ENCODE measurements around the gene PHF24.
A peak's percentile ranks its signal among the peaks of the same experiment; 100 is the strongest.
"Not testable (repeated sequence)": the region's sequence is repeated elsewhere in the genome, so short reads cannot be mapped to it uniquely, and the experiment has no call there.

PHF24 gene

GRCh38 chr9:34957492-34958410, at the start of gene PHF24:
Gene PHF24 (plus strand): TSS chr9:34958285. CDS start chr9:34971299, 13,014 bp downstream.
- DNase-seq, result peak; percentile 24 to 26

- DNase-seq, result no peak
Observed at GRCh38 chr9:34927061-34927460, 31.0 kb upstream of the PHF24 start.

DNA sequence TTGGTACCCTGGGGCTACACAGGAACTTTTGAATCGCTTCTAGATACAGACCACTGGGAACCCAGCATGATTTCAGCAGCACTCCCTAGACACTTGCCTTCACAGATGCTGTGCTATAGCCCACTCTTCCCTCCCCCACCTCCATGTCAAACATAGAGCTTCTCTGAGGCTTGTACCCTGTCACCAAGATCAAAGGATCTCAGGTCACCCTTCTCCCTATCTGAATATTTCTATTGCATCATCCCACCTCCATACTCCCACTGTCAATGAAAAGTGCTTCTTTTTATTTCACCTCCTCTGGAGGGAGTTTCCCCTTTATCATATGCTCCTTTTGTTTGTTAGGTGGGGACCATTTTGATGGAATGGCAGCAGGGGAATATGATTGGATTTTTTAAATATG, 29.2 kb upstream of the PHF24 start:
- DNase-seq, result no peak

DNA sequence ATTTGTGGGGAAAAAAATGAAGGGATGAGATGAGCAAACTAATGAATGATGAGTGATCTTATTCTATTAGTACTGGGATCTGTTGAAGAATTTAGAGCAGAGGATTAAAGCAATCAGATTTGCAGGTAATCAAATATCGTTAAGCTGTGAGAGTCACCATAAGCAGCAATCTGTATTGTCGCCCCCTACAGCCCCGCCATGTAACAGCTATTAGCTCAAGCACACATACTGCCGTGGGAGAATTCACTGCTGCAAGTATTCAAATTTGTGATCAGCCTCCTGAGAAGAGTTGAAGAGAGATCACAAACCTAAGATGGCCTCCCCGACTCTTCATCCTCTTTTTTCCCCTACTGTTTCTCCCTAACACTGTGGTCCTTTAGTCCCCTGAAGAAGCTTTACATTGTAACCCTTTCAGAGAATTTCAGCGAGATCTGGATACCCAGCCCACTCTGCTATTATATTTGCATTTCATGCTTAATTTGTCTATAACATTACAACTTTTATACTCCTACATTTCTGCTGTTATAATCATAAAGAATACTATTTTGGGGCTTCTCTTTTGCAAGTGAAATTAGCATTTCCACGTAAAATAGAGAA, 28.5 kb upstream of the PHF24 start:
- DNase-seq, result peak; percentile 6 to 19

DNA sequence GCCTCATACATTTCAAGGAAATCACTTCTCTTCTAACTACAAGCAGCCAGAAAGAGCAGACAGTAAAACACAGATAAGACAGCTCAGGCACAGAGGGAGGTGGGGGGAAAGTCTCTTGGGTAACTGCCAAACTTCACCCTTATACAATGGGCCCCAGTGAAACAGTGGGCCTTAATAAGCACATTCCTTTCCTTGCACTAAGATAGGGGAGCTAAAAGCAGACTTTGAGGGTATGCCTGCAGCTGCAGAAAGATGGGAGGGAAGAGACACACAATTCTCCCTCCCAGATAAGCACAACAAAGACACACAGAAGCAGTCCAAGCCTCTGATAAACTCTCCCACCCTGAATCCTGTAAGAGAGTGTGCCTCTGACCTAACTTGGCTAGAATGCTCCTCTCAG, 18.1 kb upstream of the PHF24 start:
- DNase-seq, result not testable (repeated sequence)

DNA sequence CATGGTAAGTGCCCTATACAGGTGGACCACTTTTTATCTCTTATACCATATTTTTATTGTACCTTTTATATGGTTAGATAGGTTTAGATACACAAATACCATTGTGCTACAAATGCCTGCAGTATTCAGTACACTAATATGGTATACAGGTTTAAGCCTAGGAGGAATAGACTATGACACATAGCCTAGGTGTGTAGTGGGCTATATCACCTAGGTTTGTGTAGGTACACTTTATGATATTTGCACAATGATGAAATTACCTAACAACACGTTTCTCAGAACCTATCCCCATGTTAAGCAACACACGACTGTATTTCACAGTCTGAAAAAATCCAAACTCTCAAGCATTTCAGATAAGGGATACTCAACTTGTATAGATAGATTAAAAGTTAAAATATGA, 9.6 kb upstream of the PHF24 start:
- no peak for DNase-seq

GRCh38 chr9:34954225-34954624, 3.9 kb upstream of the PHF24 start:
- no peak for DNase-seq

- not testable (repeated sequence) for DNase-seq
Observed at GRCh38 chr9:34956066-34956465, 2.0 kb upstream of the PHF24 start.

DNA sequence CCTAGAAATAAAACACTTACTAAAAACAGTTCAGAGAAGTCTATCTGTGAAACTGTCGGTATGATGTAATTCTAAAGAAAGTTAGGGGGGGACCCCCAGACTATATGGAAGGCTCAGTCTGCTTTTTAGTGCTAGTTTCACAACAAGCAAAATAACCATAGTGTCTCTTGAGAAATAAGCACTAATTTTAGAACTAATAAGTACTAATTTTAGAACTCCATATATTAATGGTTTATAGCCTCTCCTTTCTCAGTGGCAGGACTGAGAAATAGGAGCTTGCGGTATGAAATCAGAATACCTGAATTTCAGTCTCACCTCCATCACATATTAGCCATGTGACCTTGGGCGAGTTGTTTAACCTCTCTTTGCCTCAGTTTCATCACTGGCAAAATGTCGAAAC, 1.4 kb upstream of the PHF24 start:
- DNase-seq, result no peak

DNA sequence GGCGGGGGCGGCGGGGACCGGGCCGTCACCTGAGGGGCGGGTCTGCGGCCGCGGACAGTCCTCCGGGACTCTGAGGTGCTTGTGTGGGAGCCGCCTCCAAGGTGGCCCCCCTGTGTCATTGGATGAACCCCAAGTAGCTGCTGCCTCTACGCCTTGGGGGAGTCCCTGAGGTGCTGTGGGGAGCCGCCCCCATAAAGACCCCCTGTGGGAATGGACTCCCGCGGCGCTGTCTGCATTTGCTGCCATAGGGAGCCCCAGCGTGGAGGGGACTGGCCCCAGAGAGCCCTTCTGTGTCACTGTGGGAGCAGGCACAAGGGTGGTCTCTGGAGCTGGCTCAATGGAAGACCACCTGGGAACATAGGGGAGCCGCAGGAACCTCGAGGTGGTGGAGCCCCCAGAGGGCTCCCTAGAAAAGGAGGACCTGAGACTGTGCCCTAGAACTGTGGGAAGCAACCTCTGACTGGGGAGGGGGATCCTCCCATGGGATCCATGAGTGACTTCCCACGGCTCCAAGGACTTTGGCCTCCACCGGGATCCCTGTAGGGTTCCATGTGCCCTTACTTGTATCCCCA, 412 bp downstream of the PHF24 start:
- DNase-seq, result no peak

DNA sequence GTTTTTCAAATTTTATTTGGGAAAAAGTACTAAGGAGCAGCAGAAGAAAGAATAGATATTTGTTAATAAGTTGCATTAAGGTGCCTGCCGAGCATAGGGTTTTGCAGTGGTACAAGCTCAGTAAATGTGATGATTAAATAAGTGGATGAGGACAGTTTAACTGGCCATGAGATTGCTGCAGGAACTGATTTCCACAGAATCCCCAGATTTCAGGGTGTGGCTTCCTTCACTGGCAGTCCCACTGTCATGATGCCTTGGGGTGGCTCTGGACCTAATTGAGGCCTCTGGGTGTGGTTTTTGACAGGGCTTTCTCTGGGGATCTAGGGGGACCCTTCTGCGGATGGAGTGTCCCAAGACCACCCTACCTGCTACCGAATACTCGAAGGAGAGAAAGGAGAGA, 1.4 kb downstream of the PHF24 start:
- DNase-seq, result no peak

DNA sequence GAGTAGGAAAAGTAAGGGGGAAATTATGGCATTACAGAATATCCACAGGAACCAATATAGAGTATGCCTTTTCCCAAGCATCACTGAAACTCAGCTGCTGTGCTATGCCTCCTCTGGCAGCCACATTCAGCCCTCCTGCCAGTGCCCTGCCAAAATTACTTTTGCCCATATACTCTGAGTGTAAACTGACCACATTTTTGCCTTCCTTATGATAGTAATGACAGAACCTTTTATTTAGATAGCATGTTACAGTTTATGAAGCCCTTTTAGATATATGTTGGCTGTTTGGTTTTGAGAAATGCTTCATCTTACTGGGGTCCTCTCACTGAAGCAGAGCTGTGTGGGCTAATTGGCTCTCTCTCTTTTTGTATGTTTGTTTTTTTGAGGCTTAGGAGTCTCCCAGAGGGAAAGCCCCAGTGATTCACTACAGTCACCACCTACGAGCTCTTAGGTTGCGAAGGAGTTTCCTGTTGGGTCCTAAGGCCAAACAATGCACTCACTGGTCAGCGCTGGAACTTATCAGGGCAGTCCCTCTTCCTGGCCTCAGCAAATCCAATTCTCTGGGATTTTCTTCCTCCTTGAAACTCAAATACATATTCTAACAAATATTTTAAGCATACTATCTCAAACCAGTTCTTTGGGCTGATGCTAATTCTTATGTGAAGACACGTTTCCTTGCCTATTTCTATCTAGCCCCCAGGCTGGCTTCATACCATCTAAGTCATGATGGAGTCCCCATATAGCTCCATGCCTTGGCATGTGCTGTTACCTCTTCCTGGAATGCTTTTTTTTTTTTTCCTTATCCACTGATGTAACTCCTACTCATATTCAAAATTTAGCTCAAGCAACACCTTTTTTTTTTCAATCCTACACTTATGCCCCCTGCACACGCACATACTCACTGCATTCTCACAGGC, 3.7 kb downstream of the PHF24 start:
- no peak for DNase-seq

DNA sequence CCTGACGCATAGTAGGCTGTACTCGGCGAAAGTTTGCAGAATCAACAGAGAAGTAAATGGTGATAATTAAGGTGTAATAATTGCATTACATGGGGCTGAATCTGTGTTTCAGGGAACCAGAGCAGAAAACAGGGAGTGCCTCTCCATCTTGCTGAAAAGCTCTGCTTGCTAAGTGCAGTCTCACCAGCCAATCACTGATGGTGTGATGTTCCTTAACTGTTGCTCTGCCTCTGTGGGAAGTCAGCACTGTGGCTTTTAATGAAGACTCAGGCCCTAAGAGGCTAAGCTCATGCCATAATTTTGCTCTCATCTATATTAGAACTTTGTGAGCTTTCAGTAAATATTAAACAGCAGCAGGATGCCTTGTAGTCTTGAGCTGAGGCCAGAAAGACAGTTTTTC, 4.5 kb downstream of the PHF24 start:
- no peak for DNase-seq

GRCh38 chr9:34963552-34963951, 5.5 kb downstream of the PHF24 start:
- DNase-seq, result no peak

- DNase-seq, result no peak
Observed at GRCh38 chr9:34964458-34964857, 6.4 kb downstream of the PHF24 start.

GRCh38 chr9:34971146-34971811, 13.2 kb downstream of the PHF24 start:
- DNase-seq, result no peak

DNA sequence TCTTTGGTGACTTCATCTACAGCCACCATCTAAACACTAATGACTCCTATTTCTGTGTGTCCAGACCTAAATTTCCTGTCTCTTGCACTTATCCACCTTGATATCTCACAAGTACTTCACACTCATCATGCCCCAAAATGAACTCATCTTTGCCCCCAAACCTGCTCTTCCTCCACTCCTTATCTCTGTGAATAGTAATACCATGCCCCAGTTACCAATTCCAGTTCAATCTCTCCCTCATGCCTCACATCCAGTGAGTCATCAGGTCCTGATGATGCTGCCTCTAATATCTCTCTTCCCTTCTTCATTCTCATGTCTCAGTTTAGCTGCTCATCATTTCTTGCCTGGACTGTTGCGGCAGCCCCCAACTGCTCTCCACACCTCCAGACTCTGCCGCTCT, 16.6 kb downstream of the PHF24 start:
- DNase-seq, result no peak

DNA sequence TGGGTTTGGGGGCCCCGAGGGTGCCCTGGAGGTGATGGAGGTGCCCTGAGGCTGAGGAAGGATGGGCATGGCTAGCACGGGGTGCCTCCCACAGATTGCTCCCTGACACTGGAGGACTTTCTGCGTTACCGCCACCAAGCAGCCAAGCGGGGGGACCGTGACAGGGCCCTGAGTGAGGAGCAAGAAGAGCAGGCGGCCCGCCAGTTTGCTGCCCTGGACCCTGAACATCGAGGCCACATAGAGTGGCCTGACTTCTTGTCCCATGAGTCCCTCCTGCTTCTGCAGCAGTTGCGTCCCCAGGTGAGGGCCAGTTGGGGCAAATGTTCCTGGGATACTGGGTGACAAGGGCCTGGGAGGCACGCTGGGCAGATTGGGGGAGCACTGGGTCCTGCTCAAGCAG, 18.4 kb downstream of the PHF24 start:
- DNase-seq, result no peak

DNA sequence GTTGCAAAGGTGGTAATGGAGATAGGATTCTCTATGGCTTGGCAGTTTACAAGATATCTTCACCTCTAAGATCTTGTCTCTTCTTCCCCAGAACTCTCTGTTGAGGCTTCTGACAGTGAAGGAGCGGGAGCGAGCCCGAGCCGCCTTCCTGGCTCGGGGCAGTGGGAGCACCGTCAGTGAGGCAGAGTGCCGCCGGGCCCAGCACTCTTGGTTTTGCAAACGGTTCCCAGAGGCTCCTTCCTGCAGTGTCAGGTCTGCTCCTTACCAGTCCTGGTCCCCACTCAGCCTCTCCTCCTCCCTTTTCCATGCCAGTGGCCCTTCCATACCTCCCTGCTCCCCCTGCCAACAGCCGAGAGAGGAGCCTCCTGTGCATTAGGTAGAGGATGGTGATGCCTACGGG, 18.9 kb downstream of the PHF24 start:
- DNase-seq, result no peak

DNA sequence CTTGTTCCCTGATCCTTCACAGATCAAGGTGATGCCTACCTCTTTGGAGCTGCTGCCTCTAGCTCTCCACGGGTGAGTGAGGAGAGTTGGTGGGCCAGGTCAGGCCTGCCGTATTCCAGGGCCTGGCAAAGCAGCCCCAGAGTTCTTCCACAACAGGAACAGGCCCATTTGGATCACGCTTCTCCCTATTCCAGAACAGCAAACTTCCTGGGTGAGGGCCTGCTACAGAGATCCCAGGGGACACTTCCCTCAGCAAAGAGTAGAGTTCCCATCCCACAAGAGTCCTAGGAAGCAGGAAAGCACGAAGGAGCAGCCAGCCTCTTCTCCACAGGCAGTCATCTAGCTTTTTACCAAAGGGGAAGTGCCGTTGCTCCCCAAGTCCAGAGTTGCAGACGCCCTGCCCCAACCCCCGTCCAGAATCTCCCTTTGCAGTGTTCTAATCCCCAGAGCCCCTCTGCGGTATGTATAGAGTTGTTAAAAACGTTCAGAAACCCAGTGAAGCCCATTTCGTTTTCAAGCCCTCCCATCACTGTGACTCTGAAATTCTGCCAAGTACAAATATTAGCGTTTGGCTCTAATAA, 22.2 kb downstream of the PHF24 start:
- DNase-seq, result no peak

DNA sequence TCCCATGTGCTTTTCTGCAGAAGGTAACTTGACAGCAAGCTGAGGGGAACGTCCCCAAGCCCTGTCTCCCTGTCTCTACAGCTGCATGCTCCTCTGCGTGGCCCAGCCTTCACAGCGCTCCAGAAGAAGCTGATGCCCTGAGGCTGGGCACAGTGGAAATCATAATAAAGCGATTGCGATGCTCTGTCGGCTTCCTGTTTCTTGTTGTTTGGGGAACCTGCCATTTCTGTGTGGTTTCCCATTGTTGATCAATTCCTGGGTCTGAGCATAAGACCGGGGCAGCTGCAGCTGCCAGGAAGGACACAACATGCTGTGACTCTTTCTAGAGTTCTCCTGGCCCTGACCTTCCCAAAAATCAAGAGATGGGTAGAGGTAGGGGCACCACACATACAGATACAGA, 24.3 kb downstream of the PHF24 start:
- no peak for DNase-seq

- DNase-seq, result no peak
Observed at GRCh38 chr9:34983209-34983608, 25.1 kb downstream of the PHF24 start.

Data from NCI-H2081 (cell line).